Neural progenitor cell (in vitro differentiated cells): ENCODE results near the gene NCAN.

Experiments used
- CTCF ChIP-seq: fragments of 200-600 bp; sonication (generic); IDR thresholded peaks from 2 replicates; pipeline ENCODE4 v1.5.1; 2017; ENCODE audit warnings: antibody characterized with exemption, mild to moderate bottlenecking
- EZH2 ChIP-seq: fragments of 200-600 bp; sonication (generic); IDR thresholded peaks from 2 replicates; pipeline ENCODE4 v1.6.1; 2017; ENCODE audit warnings: antibody characterized with exemption, mild to moderate bottlenecking, moderate library complexity
- EZH2phosphoT487 ChIP-seq: fragments of 200-600 bp; sonication (generic); IDR thresholded peaks from 2 replicates; pipeline ENCODE4 v1.6.1; 2017; ENCODE audit warnings: antibody characterized with exemption

- TF ChIP-seq CTCF (no peak), EZH2 (no peak), EZH2phosphoT487 (no peak)
Measured at GRCh38 chr19:19271828-19272599, 60.3 kb downstream of the NCAN start.
